CD8-positive, alpha-beta memory T cell (primary cell): Measurements from ENCODE around the gene DRGX. TPM values are rescaled to one million over a fixed set of nuclear protein-coding genes. Genes with fewer than 3 reads are reported as not detected.

ENCODE experiments used
- CTCF ChIA-PET: fragments of 350-600 bp; sonication (Branson Sonifier 250); formaldehyde crosslinking; loops from one replicate; lab custom pipeline; 2021; ENCODE audit warnings: antibody characterized with exemption; lab: Charles Lee
- POLR2A ChIA-PET: fragments of 350-600 bp; sonication (Branson Sonifier 250); formaldehyde crosslinking; loops from one replicate; lab custom pipeline; 2021; ENCODE audit warnings: antibody characterized with exemption; lab: Charles Lee
- DNase-seq, 5 donors: peaks; one replicate each; pipeline versions ENCODE4 v3.0.0 to v3.0.0-alpha.2; 2020 to 2022; ENCODE audit warnings: mixed read lengths in 1 of 5
- H3K27ac ChIP-seq: one replicate; pipeline ENCODE4 v1.7.0; 2013; ENCODE audit warnings: low read depth, mild to moderate bottlenecking, low read length, moderate library complexity
- H3K27me3 ChIP-seq: 2 replicates; pipeline ENCODE4 v1.7.0; 2013; ENCODE audit warnings: low read length, mild to moderate bottlenecking; ENCODE audit not compliant: insufficient read depth, poor library complexity, severe bottlenecking
- H3K36me3 ChIP-seq: 2 replicates; pipeline ENCODE4 v1.7.0; 2013; ENCODE audit warnings: mild to moderate bottlenecking, low read length, moderate library complexity; ENCODE audit not compliant: insufficient read depth
- H3K4me1 ChIP-seq: 2 replicates; pipeline ENCODE4 v1.7.0; 2013; ENCODE audit warnings: mild to moderate bottlenecking, low read length, moderate library complexity; ENCODE audit not compliant: insufficient read depth
- H3K4me3 ChIP-seq: 2 replicates; pipeline ENCODE4 v1.7.0; 2013; ENCODE audit warnings: mild to moderate bottlenecking, low read length
- H3K9me3 ChIP-seq: 2 replicates; pipeline ENCODE4 v1.7.0; 2013; ENCODE audit warnings: mild to moderate bottlenecking, low read length
- H3K27ac Mint-ChIP-seq, 8 donors: one replicate each; pipeline ENCODE4 v1.8.0; 2020 to 2021; ENCODE audit warnings: mixed read lengths in 8 of 8, mild to moderate bottlenecking in 6 of 8, inconsistent platforms in 3 of 8, moderate library complexity in 3 of 8
- H3K27me3 Mint-ChIP-seq, 2 donors: one replicate each; pipeline ENCODE4 v1.8.0; 2020 to 2021; ENCODE audit warnings: mixed read lengths in 2 of 2, mild to moderate bottlenecking in 1 of 2, moderate library complexity in 1 of 2
- H3K36me3 Mint-ChIP-seq, 3 donors: one replicate each; pipeline ENCODE4 v1.8.0; 2020 to 2021; ENCODE audit warnings: mixed read lengths in 3 of 3, inconsistent platforms in 1 of 3, mild to moderate bottlenecking in 1 of 3
- H3K4me1 Mint-ChIP-seq, 3 donors: one replicate each; pipeline ENCODE4 v1.8.0; 2020 to 2021; ENCODE audit warnings: mixed read lengths in 3 of 3, inconsistent platforms in 1 of 3, mild to moderate bottlenecking in 1 of 3
- H3K4me3 Mint-ChIP-seq, 7 donors: one replicate each; pipeline ENCODE4 v1.8.0; 2020 to 2021; ENCODE audit warnings: mixed read lengths in 7 of 7, mild to moderate bottlenecking in 6 of 7, moderate library complexity in 4 of 7, inconsistent platforms in 2 of 7
- H3K9me3 Mint-ChIP-seq, 5 donors: one replicate each; pipeline ENCODE4 v1.8.0; 2020 to 2022; ENCODE audit warnings: mixed read lengths in 5 of 5, mild to moderate bottlenecking in 3 of 5, moderate library complexity in 2 of 5, inconsistent platforms in 1 of 5
- polyA plus RNA-seq: library from polyadenylated mRNA; unstranded; fragments of 300-500 nt; fragmentation: Illumina TruSeq; gene quantifications from one replicate; pipeline ENCODE4 v1.2.3, GENCODE V29; 2021
- total RNA-seq, 2 experiments: library from RNA; stranded (reverse); gene quantifications; one replicate each; pipeline ENCODE4 v1.2.3, GENCODE V29; 2021

DRGX gene
- total and polyA plus RNA-seq, 3 experiments from 2014 or later: not detected

DNA sequence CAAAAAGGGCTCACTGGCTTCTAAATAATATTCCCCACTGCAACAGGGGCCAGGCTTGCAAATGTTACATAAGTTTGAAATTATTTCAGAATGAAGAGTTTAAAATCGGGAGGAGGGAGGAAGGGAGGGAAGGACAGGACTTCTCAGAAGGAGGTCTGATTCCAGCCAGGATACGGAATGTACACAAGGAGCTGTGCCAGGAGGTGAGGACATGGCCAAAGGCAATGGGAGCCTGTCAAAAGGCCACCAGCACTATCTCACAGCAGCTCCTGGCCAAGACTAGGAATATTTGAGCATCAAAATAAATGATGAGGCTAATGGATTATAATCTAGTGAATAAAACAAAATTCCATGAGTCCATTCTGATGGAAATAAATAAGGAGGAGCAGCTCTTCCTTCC is 18.6 kb upstream of the DRGX start:
- Mint-ChIP-seq H3K27me3 (peaks cover 20 to 31% of the 10 kb centered on the region in 2 donors), H3K36me3 (no peaks in the 10 kb centered on the region), H3K4me3 (no peak overlapping the region), H3K4me1 (no peaks in the 10 kb centered on the region), H3K9me3 (no peaks in the 10 kb centered on the region), H3K27ac (no peak overlapping the region)
- no peak overlapping the region for H3K27ac ChIP-seq
- ChIA-PET CTCF (interaction anchor here (2.0 kb wide), 1 partner anchor 15 kb away, joined by 5 read pairs; no protein-coding TSS in a partner anchor), POLR2A (no interaction called here)
- no peak for DNase-seq
- H3K36me3 ChIP-seq: no peaks in the 10 kb centered on the region
- peaks cover 2% of the 10 kb centered on the region for H3K27me3 ChIP-seq
- H3K4me1 ChIP-seq: no peaks in the 10 kb centered on the region
- no peaks in the 10 kb centered on the region for H3K9me3 ChIP-seq
- H3K4me3 ChIP-seq: no peak overlapping the region

DNA sequence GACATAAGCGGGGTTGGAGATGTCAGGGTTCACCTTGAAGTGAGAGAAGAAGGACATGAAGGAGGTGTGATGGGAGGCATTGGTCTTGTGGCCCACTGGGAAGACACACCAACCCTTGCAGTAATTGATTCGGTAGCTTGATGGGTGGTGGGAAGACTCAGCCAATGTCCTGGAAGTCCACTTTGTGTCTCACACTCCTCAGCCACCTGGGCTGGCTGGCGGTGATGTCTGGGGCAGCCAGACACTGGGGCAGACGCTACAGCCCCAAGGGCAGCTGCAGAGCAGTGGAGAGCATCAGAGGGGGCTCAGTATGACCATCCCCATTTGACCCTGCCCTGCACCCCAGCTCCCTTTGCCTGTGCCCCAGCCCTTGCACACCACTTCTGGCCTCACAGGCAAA is 16.7 kb upstream of the DRGX start:
- no peak overlapping the region for H3K4me3 ChIP-seq
- no peaks in the 10 kb centered on the region for H3K4me1 ChIP-seq
- CTCF ChIA-PET: interaction anchor here (1.1 to 2.5 kb wide), 2 partner anchors 100 to 106 kb away, joined by 3 to 13 read pairs; no protein-coding TSS in a partner anchor
- no peak for DNase-seq
- H3K9me3 ChIP-seq: no peaks in the 10 kb centered on the region
- Mint-ChIP-seq H3K4me1 (no peaks in the 10 kb centered on the region), H3K36me3 (no peaks in the 10 kb centered on the region), H3K4me3 (no peak overlapping the region), H3K27me3 (peaks cover 23 to 45% of the 10 kb centered on the region in 2 donors), H3K9me3 (no peaks in the 10 kb centered on the region), H3K27ac (no peak overlapping the region)
- no peaks in the 10 kb centered on the region for H3K36me3 ChIP-seq
- H3K27me3 ChIP-seq: peaks cover 13% of the 10 kb centered on the region
- POLR2A ChIA-PET: no interaction called here
- H3K27ac ChIP-seq: no peak overlapping the region

DNA sequence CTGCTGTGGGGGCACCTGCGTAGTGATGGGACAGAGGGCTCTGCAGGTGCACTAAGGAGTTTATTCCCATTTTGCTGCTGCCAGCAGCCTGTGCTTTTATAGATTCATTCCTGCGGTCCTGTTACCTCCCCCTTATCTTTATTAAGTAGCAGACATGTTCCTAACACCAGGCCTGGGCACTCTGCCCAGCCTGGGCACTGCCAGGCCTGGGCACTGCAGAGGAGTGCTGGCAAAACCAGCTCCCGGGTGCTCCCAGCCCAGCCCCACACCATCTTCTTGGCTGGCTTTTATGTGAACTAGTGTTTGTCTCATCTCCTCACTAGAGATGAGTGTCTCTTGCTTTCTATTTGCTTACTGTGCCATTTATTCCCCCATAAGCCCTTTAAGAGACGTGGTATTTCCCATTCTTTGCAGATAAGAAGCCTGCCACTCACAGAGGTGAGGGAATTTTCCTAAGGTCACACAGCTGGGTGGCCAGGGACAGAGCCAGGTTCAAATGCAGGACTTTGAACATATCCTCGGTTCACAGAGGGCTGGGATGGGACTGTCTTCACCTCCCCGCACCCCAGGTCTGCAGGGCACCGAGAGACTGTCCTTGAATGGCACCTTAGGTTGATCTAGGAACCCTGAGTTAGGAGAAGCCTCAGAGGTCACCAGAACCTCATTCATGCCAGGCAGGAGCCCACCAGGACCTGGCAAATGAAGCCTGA is 14.6 kb upstream of the DRGX start:
- no peak for DNase-seq
- Histone ChIP-seq H3K9me3 (no peaks in the 10 kb centered on the region), H3K4me3 (no peak overlapping the region), H3K27me3 (peaks cover 19% of the 10 kb centered on the region), H3K27ac (no peak overlapping the region), H3K4me1 (no peaks in the 10 kb centered on the region), H3K36me3 (no peaks in the 10 kb centered on the region)
- ChIA-PET CTCF (interaction anchor here (1.3 to 5.3 kb wide), 2 partner anchors 102 to 108 kb away, joined by 5 to 45 read pairs; no protein-coding TSS in a partner anchor), POLR2A (no interaction called here)
- H3K27ac Mint-ChIP-seq: no peak overlapping the region
- no peaks in the 10 kb centered on the region for H3K4me1 Mint-ChIP-seq
- no peak overlapping the region for H3K4me3 Mint-ChIP-seq
- H3K36me3 Mint-ChIP-seq: no peaks in the 10 kb centered on the region
- peaks cover 23 to 59% of the 10 kb centered on the region in 2 donors for H3K27me3 Mint-ChIP-seq
- H3K9me3 Mint-ChIP-seq: no peaks in the 10 kb centered on the region

DNA sequence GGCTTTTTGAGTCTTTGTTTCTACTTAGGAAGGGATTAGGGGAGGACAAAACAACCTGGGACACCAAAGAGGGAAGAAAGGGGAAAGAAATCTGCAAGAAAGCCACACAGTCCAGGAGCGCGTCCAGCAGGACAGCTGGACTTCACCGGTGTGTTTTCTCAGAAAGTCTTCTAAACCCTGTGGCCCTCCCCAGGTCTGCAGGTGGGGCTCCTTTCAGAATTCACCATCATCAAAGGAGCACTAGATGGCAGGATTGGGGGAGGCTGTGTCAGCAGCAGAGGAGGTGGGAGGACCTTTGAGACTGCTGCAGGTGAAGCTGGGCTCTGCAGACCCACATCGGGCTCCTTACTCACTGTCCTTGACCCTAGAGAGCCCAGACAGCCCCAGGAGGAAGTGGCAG is 13.9 kb upstream of the DRGX start:
- POLR2A ChIA-PET: no interaction called here
- Mint-ChIP-seq H3K27ac (no peak overlapping the region), H3K9me3 (no peaks in the 10 kb centered on the region), H3K4me1 (no peaks in the 10 kb centered on the region), H3K36me3 (no peaks in the 10 kb centered on the region), H3K27me3 (peaks cover 27 to 59% of the 10 kb centered on the region in 2 donors), H3K4me3 (no peak overlapping the region)
- Histone ChIP-seq H3K4me3 (no peak overlapping the region), H3K4me1 (no peaks in the 10 kb centered on the region), H3K27me3 (peaks cover 19% of the 10 kb centered on the region), H3K27ac (no peak overlapping the region), H3K36me3 (no peaks in the 10 kb centered on the region), H3K9me3 (no peaks in the 10 kb centered on the region)
- CTCF ChIA-PET: interaction anchor here (1.3 to 5.3 kb wide), 2 partner anchors 103 to 109 kb away, joined by 5 to 45 read pairs; no protein-coding TSS in a partner anchor
- DNase-seq: no peak

DNA sequence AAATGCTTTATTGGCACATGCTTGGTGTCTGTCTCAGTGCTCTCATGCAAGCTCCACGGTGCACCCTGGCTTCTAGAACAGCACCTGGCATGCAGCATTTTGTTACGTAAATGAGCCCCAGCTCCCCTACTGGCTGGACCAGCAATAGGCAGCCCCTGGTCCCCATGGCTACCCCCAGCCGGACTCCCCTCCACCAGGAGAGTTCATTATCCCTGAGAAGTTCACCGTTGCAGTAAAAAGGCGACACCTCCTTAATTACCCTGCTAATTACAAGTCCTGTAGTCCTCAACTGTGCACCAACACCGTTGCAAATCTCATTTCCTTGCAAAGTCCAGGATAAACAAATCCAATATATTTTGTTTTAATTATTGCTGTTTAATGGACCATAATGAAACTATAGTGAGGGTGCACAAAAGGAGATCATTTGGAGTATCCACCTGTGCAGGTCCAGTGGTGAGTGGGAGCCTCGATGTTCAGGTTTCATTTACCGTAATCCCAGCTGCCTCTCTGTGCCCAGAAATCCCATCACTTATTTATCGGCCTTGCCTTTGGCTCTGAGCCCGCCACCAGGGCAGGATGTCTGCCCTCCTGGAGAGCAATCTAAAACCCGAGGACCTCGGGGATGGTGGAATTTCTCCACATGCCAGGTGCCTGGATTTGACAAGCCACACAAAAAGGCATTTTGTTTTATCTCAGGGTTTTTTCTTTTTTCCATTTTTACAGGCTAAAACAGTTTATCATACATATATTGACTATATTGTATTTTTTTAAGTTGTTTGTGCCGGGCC is 12.8 kb upstream of the DRGX start:
- H3K36me3 Mint-ChIP-seq: no peaks in the 10 kb centered on the region
- peaks cover 19% of the 10 kb centered on the region for H3K27me3 ChIP-seq
- no peaks in the 10 kb centered on the region for H3K36me3 ChIP-seq
- no peaks in the 10 kb centered on the region for H3K4me1 ChIP-seq
- DNase-seq: no peak
- CTCF ChIA-PET: interaction anchor here (1.0 to 5.3 kb wide), 9 partner anchors 10 to 127 kb away, joined by 3 to 79 read pairs (median 5); no protein-coding TSS in a partner anchor
- no peak overlapping the region for H3K27ac ChIP-seq
- H3K4me1 Mint-ChIP-seq: no peaks in the 10 kb centered on the region
- no peaks in the 10 kb centered on the region for H3K9me3 ChIP-seq
- POLR2A ChIA-PET: no interaction called here
- no peak overlapping the region for H3K27ac Mint-ChIP-seq
- H3K27me3 Mint-ChIP-seq: peaks cover 25 to 63% of the 10 kb centered on the region in 2 donors
- H3K4me3 Mint-ChIP-seq: no peak overlapping the region
- no peak overlapping the region for H3K4me3 ChIP-seq
- no peaks in the 10 kb centered on the region for H3K9me3 Mint-ChIP-seq

DNA sequence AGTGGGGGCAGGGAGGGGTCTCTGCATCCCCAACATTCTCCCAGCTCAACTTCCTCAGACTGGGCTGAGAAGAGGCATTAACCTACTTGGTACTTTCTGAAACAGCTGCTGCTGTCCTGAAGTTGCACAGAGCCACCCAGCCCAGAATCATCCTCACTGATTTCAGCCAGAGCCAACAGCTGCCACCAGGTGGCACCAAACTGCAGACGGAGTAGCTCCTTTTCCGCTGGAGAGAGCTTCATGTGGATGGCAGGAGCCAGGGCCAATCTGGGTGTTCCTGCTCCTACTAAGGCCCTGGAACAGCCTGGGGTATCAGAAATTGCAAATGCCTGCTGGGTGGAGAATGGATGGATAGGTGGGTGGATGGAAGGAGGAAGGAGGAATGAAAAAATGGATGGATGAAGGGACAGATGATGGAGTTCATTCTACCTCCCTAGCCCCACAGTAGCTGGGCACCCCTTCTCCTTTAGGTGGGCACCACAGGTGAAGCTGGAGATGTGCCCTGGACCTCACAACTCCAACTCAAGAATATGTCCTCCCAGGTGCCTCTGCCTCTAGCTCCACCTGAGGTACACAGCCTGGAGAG is 11.8 kb upstream of the DRGX start:
- no peaks in the 10 kb centered on the region for H3K36me3 ChIP-seq
- H3K4me3 Mint-ChIP-seq: no peak overlapping the region
- H3K36me3 Mint-ChIP-seq: no peaks in the 10 kb centered on the region
- H3K9me3 Mint-ChIP-seq: no peaks in the 10 kb centered on the region
- no peaks in the 10 kb centered on the region for H3K9me3 ChIP-seq
- no peak overlapping the region for H3K4me3 ChIP-seq
- no peaks in the 10 kb centered on the region for H3K4me1 Mint-ChIP-seq
- peak; percentile 41 to 77 (median 61) for DNase-seq
- H3K27me3 Mint-ChIP-seq: peaks cover 25 to 60% of the 10 kb centered on the region in 2 donors
- CTCF ChIA-PET: interaction anchor here (0.6 to 5.3 kb wide), 18 partner anchors 9 to 753 kb away, joined by 3 to 79 read pairs (median 3); partner anchors contain the start of gene ERCC6
- POLR2A ChIA-PET: no interaction called here
- H3K27ac ChIP-seq: no peak overlapping the region
- H3K27me3 ChIP-seq: peaks cover 19% of the 10 kb centered on the region
- H3K4me1 ChIP-seq: no peaks in the 10 kb centered on the region
- H3K27ac Mint-ChIP-seq: peak overlapping the region in 1 of 8 donors; percentile 93

DNA sequence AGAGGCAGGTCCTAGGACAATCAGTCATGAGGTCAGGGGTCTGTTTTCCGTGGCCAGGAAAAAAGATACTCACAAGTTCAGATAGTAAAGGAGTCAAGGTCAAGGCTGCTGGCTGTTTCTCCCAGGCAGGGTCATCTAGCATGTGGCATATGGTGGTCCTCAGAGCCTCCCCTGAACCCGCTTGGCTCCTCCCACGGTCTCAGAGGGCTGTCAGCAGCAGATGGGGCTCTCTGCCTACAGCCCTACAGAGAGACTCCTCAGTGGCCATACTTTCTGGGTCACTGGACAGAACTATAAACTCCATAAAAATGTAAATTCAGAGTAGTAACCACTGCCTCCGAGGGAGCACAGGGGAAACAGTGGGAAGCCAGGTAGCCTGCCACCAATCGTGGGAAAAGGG is 11.3 kb upstream of the DRGX start:
- no peak for DNase-seq
- Mint-ChIP-seq H3K9me3 (no peaks in the 10 kb centered on the region), H3K4me1 (no peaks in the 10 kb centered on the region), H3K36me3 (no peaks in the 10 kb centered on the region), H3K4me3 (no peak overlapping the region), H3K27me3 (peaks cover 26 to 62% of the 10 kb centered on the region in 2 donors), H3K27ac (no peak overlapping the region)
- H3K36me3 ChIP-seq: no peaks in the 10 kb centered on the region
- no peaks in the 10 kb centered on the region for H3K4me1 ChIP-seq
- no peak overlapping the region for H3K4me3 ChIP-seq
- no peak overlapping the region for H3K27ac ChIP-seq
- peaks cover 19% of the 10 kb centered on the region for H3K27me3 ChIP-seq
- POLR2A ChIA-PET: no interaction called here
- no peaks in the 10 kb centered on the region for H3K9me3 ChIP-seq
- CTCF ChIA-PET: interaction anchor here (0.6 to 5.3 kb wide), 16 partner anchors 10 to 752 kb away, joined by 3 to 79 read pairs (median 3); partner anchors contain the start of gene ERCC6
